HEK293 (cell line): ENCODE measurements around the gene CLIP4.

Experiments
- CTCF ChIA-PET: fragments of 350-600 bp; formaldehyde crosslinking; extraction: SDS; loops from one replicate; lab custom pipeline; 2021; ENCODE audit warnings: antibody characterized with exemption; lab: Yijun Ruan, JAX
- POLR2A ChIA-PET: fragments of 300-600 bp; formaldehyde crosslinking; extraction: SDS; loops from one replicate; lab custom pipeline; 2020; ENCODE audit warnings: antibody characterized with exemption, inconsistent platforms; lab: Yijun Ruan, JAX
- H3K27ac ChIP-seq: fragments of 200-500 bp; sonication (Bioruptor generic); 2 replicates; pipeline ENCODE4 v1.5.1; 2014; ENCODE audit warnings: low read depth, low read length, control low read depth, inconsistent platforms; ENCODE audit errors: extremely low read depth
- H3K36me3 ChIP-seq, 2 experiments: fragments of 200-500 bp in 1 of 2; sonication (Bioruptor generic) in 1 of 2; 1 replicate in 1 of 2; 2 replicates in 1 of 2; pipeline ENCODE4 v1.5.1; 2014 to 2017; ENCODE audit warnings: inconsistent platforms in 2 of 2, low read length in 2 of 2; ENCODE audit not compliant: control insufficient read depth in 2 of 2, insufficient read depth in 1 of 2
- H3K4me1 ChIP-seq: fragments of 200-500 bp; sonication (Bioruptor generic); 2 replicates; pipeline ENCODE4 v1.5.1; 2014; ENCODE audit warnings: mild to moderate bottlenecking, low read length, inconsistent platforms; ENCODE audit not compliant: control insufficient read depth, insufficient read depth
- H3K4me3 ChIP-seq: 2 replicates; pipeline ENCODE4 v1.5.1; 2011; ENCODE audit warnings: low read depth, mild to moderate bottlenecking, control low read depth, low read length, moderate library complexity
- H3K9me3 ChIP-seq: fragments of 200-500 bp; sonication (Bioruptor generic); 2 replicates; pipeline ENCODE4 v1.5.1; 2014; ENCODE audit warnings: low read depth, low read length, inconsistent platforms; ENCODE audit not compliant: control insufficient read depth, insufficient read depth
- GLIS2 ChIP-seq: fragments of 450-650 bp; formaldehyde crosslinking; IDR thresholded peaks from 2 replicates; pipeline ENCODE4 v1.5.1; 2016; ENCODE audit warnings: missing biosample characterization, missing genetic modification characterization
- KLF1 ChIP-seq: fragments of 450-650 bp; formaldehyde crosslinking; IDR thresholded peaks from 2 replicates; pipeline ENCODE4 v1.5.1; 2016; ENCODE audit warnings: missing biosample characterization, missing genetic modification characterization
- PRDM4 ChIP-seq: fragments of 450-650 bp; formaldehyde crosslinking; IDR thresholded peaks from 2 replicates; pipeline ENCODE4 v1.5.1; 2017; ENCODE audit warnings: missing biosample characterization, missing genetic modification characterization
- SCRT2 ChIP-seq: fragments of 450-650 bp; formaldehyde crosslinking; IDR thresholded peaks from 2 replicates; pipeline ENCODE4 v1.5.1; 2016; ENCODE audit warnings: missing biosample characterization, missing genetic modification characterization
- SETDB1 ChIP-seq: IDR thresholded peaks from one replicate; pipeline ENCODE4 v1.6.1; 2017; ENCODE audit warnings: mild to moderate bottlenecking, low read length, moderate library complexity, mixed read lengths; ENCODE audit not compliant: insufficient read length
- SP7 ChIP-seq: fragments of 450-650 bp; formaldehyde crosslinking; IDR thresholded peaks from 2 replicates; pipeline ENCODE4 v1.5.1; 2016; ENCODE audit warnings: missing biosample characterization, missing genetic modification characterization
- TRIM28 ChIP-seq: IDR thresholded peaks from 2 replicates; pipeline ENCODE4 v1.6.1; 2011; ENCODE audit warnings: low read length, control low read depth, borderline replicate concordance
- ZBTB17 ChIP-seq: fragments of 450-650 bp; formaldehyde crosslinking; IDR thresholded peaks from 2 replicates; pipeline ENCODE4 v1.5.1; 2016; ENCODE audit warnings: missing biosample characterization, missing genetic modification characterization
- ZNF121 ChIP-seq: fragments of 450-650 bp; formaldehyde crosslinking; IDR thresholded peaks from 2 replicates; pipeline ENCODE4 v1.5.1; 2016; ENCODE audit warnings: missing biosample characterization, missing genetic modification characterization
- ZNF146 ChIP-seq: fragments of 450-650 bp; formaldehyde crosslinking; IDR thresholded peaks from 2 replicates; pipeline ENCODE4 v1.5.1; 2016; ENCODE audit warnings: missing biosample characterization, missing genetic modification characterization
- ZNF16 ChIP-seq: fragments of 450-650 bp; formaldehyde crosslinking; IDR thresholded peaks from 2 replicates; pipeline ENCODE4 v1.5.1; 2016; ENCODE audit warnings: low read depth, missing biosample characterization, missing genetic modification characterization
- ZNF18 ChIP-seq: fragments of 450-650 bp; formaldehyde crosslinking; IDR thresholded peaks from 2 replicates; pipeline ENCODE4 v1.5.1; 2016; ENCODE audit warnings: missing biosample characterization, missing genetic modification characterization
- ZNF341 ChIP-seq: fragments of 450-650 bp; formaldehyde crosslinking; IDR thresholded peaks from 2 replicates; pipeline ENCODE4; 2016; ENCODE audit warnings: low read depth, missing biosample characterization, missing genetic modification characterization
- ZNF354C ChIP-seq: fragments of 450-650 bp; formaldehyde crosslinking; IDR thresholded peaks from 2 replicates; pipeline ENCODE4 v1.5.1; 2016; ENCODE audit warnings: missing biosample characterization, missing genetic modification characterization, low read depth, borderline replicate concordance
- ZNF423 ChIP-seq: fragments of 450-650 bp; formaldehyde crosslinking; IDR thresholded peaks from 2 replicates; pipeline ENCODE4 v1.5.1; 2016; ENCODE audit warnings: missing biosample characterization, missing genetic modification characterization
- ZNF518A ChIP-seq: fragments of 450-650 bp; formaldehyde crosslinking; conservative IDR thresholded peaks from 2 replicates; pipeline ENCODE4 v1.5.1; 2016; ENCODE audit warnings: low read depth, missing biosample characterization, missing genetic modification characterization
- ZNF548 ChIP-seq: fragments of 450-650 bp; formaldehyde crosslinking; IDR thresholded peaks from 2 replicates; pipeline ENCODE4 v1.5.1; 2016; ENCODE audit warnings: missing biosample characterization, missing genetic modification characterization
- ZNF621 ChIP-seq: fragments of 450-650 bp; formaldehyde crosslinking; IDR thresholded peaks from 2 replicates; pipeline ENCODE4 v1.5.1; 2017; ENCODE audit warnings: missing biosample characterization, missing genetic modification characterization
- ZNF837 ChIP-seq: fragments of 450-650 bp; formaldehyde crosslinking; IDR thresholded peaks from 2 replicates; pipeline ENCODE4 v1.5.1; 2016; ENCODE audit warnings: missing biosample characterization, missing genetic modification characterization
- TF ChIP-seq, protein P1 (sequence below): fragments of 450-650 bp; formaldehyde crosslinking; IDR thresholded peaks from 2 replicates; pipeline ENCODE4 v1.5.1; 2016; ENCODE audit warnings: missing biosample characterization, missing genetic modification characterization, borderline replicate concordance
- TF ChIP-seq, protein P2 (sequence below): fragments of 450-650 bp; formaldehyde crosslinking; IDR thresholded peaks from 2 replicates; pipeline ENCODE4 v1.5.1; 2016; ENCODE audit warnings: missing biosample characterization, missing genetic modification characterization
- TF ChIP-seq, protein P3 (sequence below): fragments of 450-650 bp; formaldehyde crosslinking; IDR thresholded peaks from 2 replicates; pipeline ENCODE4 v1.5.1; 2016; ENCODE audit warnings: missing biosample characterization, missing genetic modification characterization

Gene CLIP4

GRCh38 chr2:29072251-29072650, 43.0 kb upstream of the CLIP4 start:
- Histone ChIP-seq H3K36me3 (no peaks in the 10 kb centered on the region), H3K4me1 (0 out of 2 replicates have a peak, but pooled peaks cover 3% of the 10 kb centered on the region), H3K4me3 (no peak overlapping the region), H3K9me3 (no peaks in the 10 kb centered on the region), H3K27ac (no peak overlapping the region)
- ChIA-PET CTCF (no interaction called here), POLR2A (no interaction called here)
- TF ChIP-seq ZNF518A, result no peak
- TF ChIP-seq KLF1 (tag by site-specific recombination), result no peak
- no peak for TF ChIP-seq ZNF18 (tag by site-specific recombination)
- no peak for TF ChIP-seq GLIS2
- TF ChIP-seq ZNF16, result no peak
- no peak for TF ChIP-seq SETDB1
- no peak for TF ChIP-seq ZNF341 (tag by site-specific recombination)
- TF ChIP-seq ZBTB17 (tag by site-specific recombination), result no peak
- no peak for TF ChIP-seq ZNF146 (tag by site-specific recombination)

DNA sequence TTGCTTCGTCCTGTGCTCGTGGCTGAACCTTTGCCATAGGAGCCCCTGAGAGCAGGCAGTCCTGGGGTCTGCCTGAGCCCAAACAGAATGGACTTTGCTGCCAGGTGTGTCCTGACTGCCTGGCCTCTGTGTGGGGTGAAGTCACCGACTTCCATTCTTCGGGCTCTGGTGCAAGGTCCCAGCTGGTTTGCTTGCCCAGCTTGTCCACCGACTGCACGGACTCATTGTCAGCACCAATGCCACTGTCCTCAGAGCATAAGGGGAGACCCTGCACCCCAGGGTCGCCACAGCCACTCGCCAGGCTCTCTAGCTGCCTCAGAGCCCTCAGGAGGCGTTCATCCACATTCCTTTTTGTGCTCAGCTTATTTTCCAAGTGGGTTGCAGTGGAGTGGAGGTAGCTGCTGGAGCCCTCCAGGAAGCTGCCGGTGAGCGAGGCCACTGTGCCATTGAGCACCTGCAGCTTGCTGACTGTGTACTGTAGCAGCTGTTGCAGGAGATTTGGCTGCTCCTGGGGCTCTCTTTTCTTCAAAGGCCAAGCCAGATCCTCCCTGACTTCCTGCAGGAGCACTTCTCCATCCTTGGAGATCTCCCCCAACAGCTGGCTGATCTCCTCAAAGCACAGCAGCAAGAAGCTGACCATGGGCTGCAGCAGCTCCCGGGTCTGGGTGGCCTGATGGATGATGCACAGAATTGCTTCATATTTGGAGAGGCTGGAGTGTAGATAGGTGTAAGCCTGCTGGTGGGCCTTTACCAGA, 42.1 kb upstream of the CLIP4 start:
- ChIA-PET POLR2A (no interaction called here), CTCF (interaction anchor here (0.7 kb wide), 1 partner anchor 1050 kb away, joined by 3 read pairs; no protein-coding TSS in a partner anchor)
- no peak overlapping the region for H3K4me3 ChIP-seq
- no peak overlapping the region for H3K27ac ChIP-seq
- H3K4me1 ChIP-seq, result 0 out of 2 replicates have a peak, but pooled peaks cover 3% of the 10 kb centered on the region
- H3K9me3 ChIP-seq, result no peaks in the 10 kb centered on the region
- H3K36me3 ChIP-seq, result no peaks in the 10 kb centered on the region
- no peak for TF ChIP-seq TRIM28
- no peak for TF ChIP-seq SCRT2 (tag by site-specific recombination)
- TF ChIP-seq ZNF548, result no peak
- TF ChIP-seq ZNF121 (tag by site-specific recombination), result no peak
- TF ChIP-seq ZNF423 (tag by site-specific recombination), result no peak
- TF ChIP-seq ZNF354C, result no peak
- TF ChIP-seq, protein P1, sequence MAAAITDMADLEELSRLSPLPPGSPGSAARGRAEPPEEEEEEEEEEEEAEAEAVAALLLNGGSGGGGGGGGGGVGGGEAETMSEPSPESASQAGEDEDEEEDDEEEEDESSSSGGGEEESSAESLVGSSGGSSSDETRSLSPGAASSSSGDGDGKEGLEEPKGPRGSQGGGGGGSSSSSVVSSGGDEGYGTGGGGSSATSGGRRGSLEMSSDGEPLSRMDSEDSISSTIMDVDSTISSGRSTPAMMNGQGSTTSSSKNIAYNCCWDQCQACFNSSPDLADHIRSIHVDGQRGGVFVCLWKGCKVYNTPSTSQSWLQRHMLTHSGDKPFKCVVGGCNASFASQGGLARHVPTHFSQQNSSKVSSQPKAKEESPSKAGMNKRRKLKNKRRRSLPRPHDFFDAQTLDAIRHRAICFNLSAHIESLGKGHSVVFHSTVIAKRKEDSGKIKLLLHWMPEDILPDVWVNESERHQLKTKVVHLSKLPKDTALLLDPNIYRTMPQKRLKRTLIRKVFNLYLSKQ, result no peak
- TF ChIP-seq SP7 (tag by site-specific recombination), result no peak
- no peak for TF ChIP-seq ZNF837 (tag by site-specific recombination)
- no peak for TF ChIP-seq PRDM4 (tag by site-specific recombination)
- no peak for TF ChIP-seq KLF1 (tag by site-specific recombination)
- TF ChIP-seq, protein P2, sequence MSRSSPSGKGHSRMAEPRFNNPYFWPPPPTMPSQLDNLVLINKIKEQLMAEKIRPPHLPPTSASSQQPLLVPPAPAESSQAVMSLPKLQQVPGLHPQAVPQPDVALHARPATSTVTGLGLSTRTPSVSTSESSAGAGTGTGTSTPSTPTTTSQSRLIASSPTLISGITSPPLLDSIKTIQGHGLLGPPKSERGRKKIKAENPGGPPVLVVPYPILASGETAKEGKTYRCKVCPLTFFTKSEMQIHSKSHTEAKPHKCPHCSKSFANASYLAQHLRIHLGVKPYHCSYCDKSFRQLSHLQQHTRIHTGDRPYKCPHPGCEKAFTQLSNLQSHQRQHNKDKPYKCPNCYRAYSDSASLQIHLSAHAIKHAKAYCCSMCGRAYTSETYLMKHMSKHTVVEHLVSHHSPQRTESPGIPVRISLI (tag by site-specific recombination), result no peak
- TF ChIP-seq, protein P3, sequence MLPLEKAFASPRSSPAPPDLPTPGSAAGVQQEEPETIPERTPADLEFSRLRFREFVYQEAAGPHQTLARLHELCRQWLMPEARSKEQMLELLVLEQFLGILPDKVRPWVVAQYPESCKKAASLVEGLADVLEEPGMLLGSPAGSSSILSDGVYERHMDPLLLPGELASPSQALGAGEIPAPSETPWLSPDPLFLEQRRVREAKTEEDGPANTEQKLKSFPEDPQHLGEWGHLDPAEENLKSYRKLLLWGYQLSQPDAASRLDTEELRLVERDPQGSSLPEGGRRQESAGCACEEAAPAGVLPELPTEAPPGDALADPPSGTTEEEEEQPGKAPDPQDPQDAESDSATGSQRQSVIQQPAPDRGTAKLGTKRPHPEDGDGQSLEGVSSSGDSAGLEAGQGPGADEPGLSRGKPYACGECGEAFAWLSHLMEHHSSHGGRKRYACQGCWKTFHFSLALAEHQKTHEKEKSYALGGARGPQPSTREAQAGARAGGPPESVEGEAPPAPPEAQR (tag by site-specific recombination), result no peak
- TF ChIP-seq ZNF621 (tag by site-specific recombination), result no peak
